Fibroblast of the aortic adventitia (primary cell): ENCODE data around the gene PPFIA4. TPM values are rescaled to one million over a fixed set of nuclear protein-coding genes. Genes with fewer than 3 reads are reported as not detected.
A peak's percentile ranks its signal among the peaks of the same experiment; 100 is the strongest.

Source experiments
- DNase-seq: peaks from one replicate; pipeline ENCODE4 v3.0.0-alpha.2; 2010; ENCODE audit warnings: low read depth
- H3K4me3 ChIP-seq: 2 replicates; pipeline ENCODE4 v1.5.1; 2011; ENCODE audit warnings: low read depth, mild to moderate bottlenecking, control low read depth, low read length, moderate library complexity
- total RNA-seq: library from RNA; depleted of rRNA; stranded (reverse); fragments of >200 nt; gene quantifications from 2 replicates; pipeline ENCODE4 v1.2.3, GENCODE V29; 2012; ENCODE audit warnings: low replicate concordance
- TF ChIP-seq, protein P1 (sequence below): IDR thresholded peaks from 2 replicates; pipeline ENCODE4 v1.5.1; 2011; ENCODE audit warnings: mild to moderate bottlenecking, low read length, control low read depth, inconsistent platforms; ENCODE audit not compliant: insufficient read depth

Gene PPFIA4
- total RNA-seq, 1 donor, result 1.3 TPM

GRCh38 chr1:203127666-203128430 lies 101.6 kb downstream of the PPFIA4 start, which contains the start of gene ADORA1:
TSS of gene ADORA1 (plus strand) at chr1:203127726. CDS start at chr1:203128842, 1,116 bp downstream.
- DNase-seq, result peak; percentile 47
- TF ChIP-seq, protein P1, sequence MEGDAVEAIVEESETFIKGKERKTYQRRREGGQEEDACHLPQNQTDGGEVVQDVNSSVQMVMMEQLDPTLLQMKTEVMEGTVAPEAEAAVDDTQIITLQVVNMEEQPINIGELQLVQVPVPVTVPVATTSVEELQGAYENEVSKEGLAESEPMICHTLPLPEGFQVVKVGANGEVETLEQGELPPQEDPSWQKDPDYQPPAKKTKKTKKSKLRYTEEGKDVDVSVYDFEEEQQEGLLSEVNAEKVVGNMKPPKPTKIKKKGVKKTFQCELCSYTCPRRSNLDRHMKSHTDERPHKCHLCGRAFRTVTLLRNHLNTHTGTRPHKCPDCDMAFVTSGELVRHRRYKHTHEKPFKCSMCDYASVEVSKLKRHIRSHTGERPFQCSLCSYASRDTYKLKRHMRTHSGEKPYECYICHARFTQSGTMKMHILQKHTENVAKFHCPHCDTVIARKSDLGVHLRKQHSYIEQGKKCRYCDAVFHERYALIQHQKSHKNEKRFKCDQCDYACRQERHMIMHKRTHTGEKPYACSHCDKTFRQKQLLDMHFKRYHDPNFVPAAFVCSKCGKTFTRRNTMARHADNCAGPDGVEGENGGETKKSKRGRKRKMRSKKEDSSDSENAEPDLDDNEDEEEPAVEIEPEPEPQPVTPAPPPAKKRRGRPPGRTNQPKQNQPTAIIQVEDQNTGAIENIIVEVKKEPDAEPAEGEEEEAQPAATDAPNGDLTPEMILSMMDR, result peak; percentile 22
- peak within 1 kb of the TSS; percentile 58 for H3K4me3 ChIP-seq

GRCh38 chr1:203128431-203128715 lies 102.1 kb downstream of the PPFIA4 start:
- H3K4me3 ChIP-seq, result peak overlapping the region; percentile 58
- no peak for DNase-seq
- TF ChIP-seq, protein P1, result no peak

Other genes starting within 250 kb of the PPFIA4 start
- gene KDM5B, start 218.1 kb upstream of the PPFIA4 start, total RNA-seq, result 56.4 and 117 TPM in 2 replicates
- not detected in 2 replicates for gene PCAT6, start 215.5 kb upstream of the PPFIA4 start, total RNA-seq
- 1.3 and 10.9 TPM in 2 replicates for gene RABIF, start 137.3 kb upstream of the PPFIA4 start, total RNA-seq
- gene KLHL12, start 99.3 kb upstream of the PPFIA4 start, total RNA-seq, result 22.2 and 29.6 TPM in 2 replicates
- gene ADIPOR1, start 68.2 kb upstream of the PPFIA4 start, total RNA-seq, result 30.4 and 104 TPM in 2 replicates
- gene CYB5R1, start 59.2 kb upstream of the PPFIA4 start, total RNA-seq, result 22.9 and 34.6 TPM in 2 replicates
- 76.2 and 118 TPM in 2 replicates for gene TMEM183A, start 19.1 kb upstream of the PPFIA4 start, total RNA-seq
- not detected in 2 replicates for gene MYOG, start 59.5 kb downstream of the PPFIA4 start, total RNA-seq
- gene ADORA1, start 101.2 kb downstream of the PPFIA4 start, total RNA-seq, result 0.72 and 6.5 TPM in 2 replicates
- gene MYBPH, start 149.3 kb downstream of the PPFIA4 start, total RNA-seq, result 0.08 TPM in 1 of 2 replicates, not detected in the other
- 3.0 and 5.5 TPM in 2 replicates for gene CHI3L1, start 160.2 kb downstream of the PPFIA4 start, total RNA-seq
- gene CHIT1, start 203.2 kb downstream of the PPFIA4 start, total RNA-seq, result not detected in 2 replicates